Activated CD8-positive, alpha-beta memory T cell treated with anti-CD3 and anti-CD28 coated beads for 4 hours (primary cell): ENCODE measurements around the gene HNRNPUL1.

ENCODE experiments used
- DNase-seq, 2 donors: peaks; one replicate each; pipeline ENCODE4 v3.0.0-alpha.2; 2020; ENCODE audit warnings: low read depth in 2 of 2

The HNRNPUL1 gene

GRCh38 chr19:41308450-41309179 lies 44.4 kb downstream of the HNRNPUL1 start:
- DNase-seq = peak; percentile 82 to 86

DNA sequence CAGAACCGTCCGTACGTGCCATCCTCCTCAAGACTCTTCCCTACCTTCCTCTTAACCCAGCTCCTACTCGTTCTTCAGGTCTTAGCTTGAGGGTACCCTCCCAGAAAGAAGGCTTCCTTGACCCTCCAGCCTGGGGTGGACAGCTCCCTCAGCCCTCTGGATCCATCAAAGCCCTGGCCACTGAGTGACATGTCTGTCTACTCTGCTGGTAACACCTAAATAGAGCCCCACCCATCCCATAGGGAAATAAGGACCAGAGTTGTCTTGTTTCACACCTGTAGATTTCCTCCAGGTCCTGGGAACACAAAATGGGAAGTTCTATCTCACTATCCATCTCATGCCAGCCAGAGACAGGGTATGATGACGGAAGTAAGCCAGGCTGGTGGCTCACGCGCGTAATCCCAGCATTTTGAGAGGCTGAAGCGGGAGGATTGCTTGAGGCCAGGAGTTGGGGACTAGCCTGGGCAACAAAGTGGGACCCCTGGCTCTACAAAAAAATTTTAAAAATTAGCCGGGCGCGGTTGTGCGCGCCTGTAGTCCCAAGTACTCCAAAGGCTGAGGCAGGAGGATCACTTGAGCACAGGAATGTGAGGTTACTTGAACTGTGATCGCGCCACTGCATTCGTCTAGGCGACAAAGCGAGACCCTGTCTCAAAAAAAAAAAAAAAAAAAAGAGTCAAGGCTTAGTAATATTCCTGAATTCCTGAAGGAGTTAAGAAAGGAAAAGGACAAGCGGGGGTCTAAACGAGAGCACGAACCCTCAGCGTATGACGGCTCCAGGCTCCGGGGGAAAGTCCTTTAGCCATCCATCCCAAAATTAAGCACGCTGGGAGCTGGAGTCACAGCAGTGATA lies 45.2 kb downstream of the HNRNPUL1 start:
- DNase-seq = no peak

DNA sequence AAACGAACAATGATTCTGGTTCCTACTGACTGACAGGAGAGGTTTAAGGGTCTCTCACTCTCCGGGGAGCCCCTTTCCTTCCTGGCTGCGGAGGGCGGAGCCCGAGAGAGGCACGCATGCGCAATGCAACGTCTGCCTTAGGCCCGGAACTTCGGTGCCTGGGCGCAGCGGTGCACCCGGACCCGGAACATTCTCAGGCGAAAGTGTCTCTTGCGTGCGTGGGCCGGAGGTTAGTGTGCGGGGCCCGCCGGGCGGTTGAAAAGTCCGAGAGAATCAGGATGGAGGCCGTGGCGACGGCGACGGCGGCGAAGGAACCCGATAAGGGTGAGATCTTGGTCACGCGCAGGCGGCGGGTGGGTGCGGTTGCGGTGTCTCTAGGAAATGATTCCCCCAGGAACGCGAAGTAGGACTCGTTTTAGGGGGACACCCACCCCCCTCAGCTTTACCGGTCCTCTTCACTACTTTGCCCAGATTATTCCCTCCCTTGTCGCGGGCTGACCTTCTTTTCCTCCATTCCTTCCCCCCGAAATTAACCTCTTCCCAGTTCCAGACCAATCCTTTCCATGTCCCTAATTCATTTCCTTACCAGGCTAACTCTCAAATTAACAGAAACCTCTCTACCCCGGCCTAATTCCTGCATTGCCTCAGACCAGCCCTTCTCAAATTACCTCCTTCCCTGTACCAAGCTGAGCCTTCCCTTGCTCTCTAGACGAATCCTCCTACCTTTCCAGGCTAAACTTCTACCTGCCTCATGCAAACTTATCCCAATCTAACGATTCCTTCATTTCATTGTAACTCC lies 46.1 kb downstream of the HNRNPUL1 start, which contains the start of gene CCDC97:
Gene CCDC97 (plus strand): TSS at position 140 of the 799 bp plus-strand sequence. CDS start 139 bp downstream, at position 279.
- peak; percentile 74 to 79 for DNase-seq

DNA sequence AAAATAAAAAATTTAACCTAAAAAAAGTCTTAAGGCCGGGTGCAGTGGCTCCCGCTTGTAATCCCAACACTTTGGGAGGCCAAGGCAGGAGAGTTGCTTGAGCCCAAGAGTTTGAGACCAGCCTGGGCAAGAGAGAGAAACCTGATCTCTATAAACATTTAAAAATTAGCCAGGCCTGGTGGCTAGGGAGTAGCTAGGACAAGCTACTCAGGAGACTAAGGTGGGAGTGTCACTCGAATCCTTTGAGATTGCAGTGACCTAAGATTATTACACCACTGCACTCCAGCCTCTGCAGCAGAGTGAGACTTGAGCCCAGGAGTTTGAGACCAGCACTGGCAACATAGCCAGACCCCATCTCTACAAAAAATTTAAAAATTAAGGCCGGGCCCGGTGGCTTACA lies 46.9 kb downstream of the HNRNPUL1 start:
- no peak for DNase-seq

DNA sequence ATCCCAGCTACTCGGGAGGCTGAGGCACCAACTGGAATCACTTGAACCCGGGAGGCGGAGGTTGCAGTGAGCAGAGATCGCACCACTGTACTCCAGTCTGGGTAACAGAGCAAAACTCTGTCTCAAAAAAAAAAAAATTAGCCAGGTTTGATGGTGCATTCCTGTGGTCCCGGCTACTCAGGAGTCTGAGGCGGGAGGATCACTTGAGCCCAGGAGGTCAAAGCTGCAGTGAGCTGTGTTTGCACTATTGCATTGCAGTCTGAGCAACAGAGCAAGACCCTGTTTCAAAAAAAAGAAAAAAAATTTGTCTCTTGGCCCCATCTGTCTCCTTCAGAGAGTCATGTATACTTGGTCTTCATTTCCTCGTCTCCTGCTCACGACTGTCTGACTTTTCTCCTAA lies 47.4 kb downstream of the HNRNPUL1 start:
- no peak for DNase-seq

- no peak for DNase-seq
These were observed 52.2 kb downstream of the HNRNPUL1 start for GRCh38 chr19:41316306-41316920.

- no peak for DNase-seq
These were observed 54.7 kb downstream of the HNRNPUL1 start for GRCh38 chr19:41318696-41319499.

GRCh38 chr19:41319500-41320184 lies 55.5 kb downstream of the HNRNPUL1 start:
- DNase-seq = no peak

DNA sequence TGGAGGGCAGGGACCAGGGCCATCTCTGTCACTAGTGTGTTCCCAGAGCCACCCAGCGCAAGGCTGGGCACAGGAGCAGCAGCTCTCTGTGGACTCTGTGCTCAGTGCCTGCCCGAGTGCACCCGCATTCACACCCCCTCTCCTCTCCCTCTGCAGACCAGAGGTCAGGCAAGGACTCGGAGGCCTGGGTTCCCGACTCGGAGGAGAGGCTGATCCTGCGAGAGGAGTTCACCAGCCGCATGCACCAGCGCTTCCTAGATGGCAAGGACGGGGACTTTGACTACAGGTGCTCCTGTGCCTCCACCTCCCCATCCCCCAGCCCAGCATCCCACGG lies 56.0 kb downstream of the HNRNPUL1 start:
- DNase-seq = no peak

GRCh38 chr19:41320568-41320967 lies 56.4 kb downstream of the HNRNPUL1 start:
- no peak for DNase-seq

DNA sequence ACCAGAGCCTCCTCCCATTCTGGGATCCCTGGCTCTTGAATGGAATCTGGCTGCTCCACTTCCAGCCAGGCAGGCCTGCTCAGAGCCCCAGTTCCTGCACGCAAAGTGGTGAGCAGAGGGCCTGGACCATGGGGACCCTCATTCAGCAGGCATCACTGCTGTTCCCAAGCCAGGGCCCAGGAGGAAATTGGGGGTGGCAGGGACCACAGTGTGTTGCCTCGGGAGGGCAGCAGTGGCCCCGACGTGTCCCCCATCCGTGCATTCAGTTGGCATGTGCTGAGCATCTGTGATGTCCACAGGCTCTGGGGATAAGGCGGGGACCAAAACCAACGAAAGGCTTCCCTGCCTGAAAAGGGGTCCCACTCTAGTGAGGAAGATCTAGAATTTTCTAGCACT lies 57.0 kb downstream of the HNRNPUL1 start:
- DNase-seq = no peak

- DNase-seq = no peak
These were observed 57.6 kb downstream of the HNRNPUL1 start for GRCh38 chr19:41321600-41322270.

- DNase-seq = no peak
These were observed 58.3 kb downstream of the HNRNPUL1 start for GRCh38 chr19:41322451-41322850.

DNA sequence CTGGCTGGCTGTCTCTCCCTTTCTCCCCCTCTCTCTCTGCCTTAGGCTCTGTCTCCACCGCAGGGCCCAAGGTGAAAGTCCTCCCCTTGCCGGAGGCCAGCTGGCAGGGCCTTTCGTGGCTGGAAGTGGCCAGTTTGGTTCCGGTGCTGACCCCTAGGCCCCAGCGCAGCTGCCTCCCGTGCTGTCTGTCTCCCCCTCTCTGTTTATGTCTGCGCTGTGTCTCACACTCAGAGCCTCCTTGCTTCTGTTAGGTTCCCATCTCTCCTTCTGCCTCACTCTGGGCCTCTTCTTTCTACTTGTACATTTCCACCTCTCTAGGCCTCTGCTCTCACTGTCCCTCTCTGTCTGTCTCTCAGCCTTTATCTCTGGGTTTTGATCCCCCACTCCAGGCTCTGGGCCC lies 58.9 kb downstream of the HNRNPUL1 start:
- DNase-seq = no peak

GRCh38 chr19:41323430-41324125 lies 59.4 kb downstream of the HNRNPUL1 start:
- DNase-seq = no peak

DNA sequence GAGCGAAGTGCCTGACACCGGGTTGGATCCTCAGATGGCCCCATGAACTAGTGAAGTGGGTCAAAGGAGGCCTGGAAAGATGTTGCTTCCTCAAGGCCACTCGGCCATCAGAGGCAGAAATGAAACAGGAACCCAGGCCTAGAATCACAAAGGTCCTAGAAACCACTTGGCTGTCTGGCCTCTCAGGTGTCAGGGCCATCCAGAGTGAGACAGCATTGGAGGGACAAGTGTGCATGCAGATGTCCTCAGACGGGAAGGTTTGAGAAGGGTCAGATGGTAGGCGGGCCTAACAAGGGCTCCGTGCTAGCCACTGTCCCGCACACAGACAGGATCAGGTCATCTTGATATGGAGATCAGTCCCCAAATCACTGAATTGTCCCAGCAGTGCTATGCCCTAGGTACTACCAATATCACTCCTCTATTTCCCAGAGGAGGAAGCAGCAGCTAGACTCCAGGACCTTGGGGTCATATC lies 60.1 kb downstream of the HNRNPUL1 start:
- DNase-seq = no peak

DNA sequence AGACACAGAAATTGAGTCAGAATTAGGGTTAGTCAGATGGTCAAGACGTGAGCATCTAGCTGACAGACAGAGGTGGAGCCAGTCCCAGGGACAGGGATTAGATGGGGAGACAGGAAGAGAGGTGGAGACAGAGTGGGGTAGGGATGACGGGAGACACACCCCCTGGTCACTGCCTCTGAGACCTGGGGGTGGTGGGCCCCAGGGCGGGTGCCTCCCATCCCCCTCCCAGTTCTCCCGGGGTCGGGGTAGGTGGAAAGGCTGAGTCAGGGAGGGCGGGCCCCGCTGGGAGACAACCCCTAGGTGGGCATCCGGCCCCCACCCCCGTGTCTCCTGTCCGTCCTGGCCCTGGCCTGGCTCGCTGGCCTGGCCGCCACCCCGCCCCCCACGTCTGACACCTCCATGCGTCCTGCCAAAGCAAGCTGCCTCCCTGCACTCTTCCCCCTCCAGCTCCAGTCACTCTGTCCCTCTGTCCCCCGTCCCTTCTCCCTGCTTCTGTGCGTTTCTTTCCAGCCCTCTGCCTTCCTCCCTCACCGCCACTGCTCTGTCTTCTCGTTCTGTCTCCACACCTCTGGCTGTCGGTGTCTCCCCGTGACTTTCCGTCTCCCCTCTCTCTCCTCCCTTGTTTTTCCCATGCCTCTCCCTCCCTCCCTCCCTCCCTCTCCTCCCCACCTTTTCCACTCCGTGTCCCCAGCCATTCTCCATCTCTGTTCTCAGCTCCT lies 60.9 kb downstream of the HNRNPUL1 start:
- DNase-seq = no peak

GRCh38 chr19:41325640-41325946 lies 61.4 kb downstream of the HNRNPUL1 start:
- no peak for DNase-seq
